HG03457 (cell line): ENCODE measurements around the gene SLAMF1.
"Not testable (repeated sequence)": the region's sequence is repeated elsewhere in the genome, so short reads cannot be mapped to it uniquely, and the experiment has no call there.

Experiments
- ATAC-seq: cut with Tn5 transposase; IDR thresholded peaks from one replicate; pipeline ENCODE4 v1.9.1; 2021; ENCODE audit warnings: moderate number of reproducible peaks; ENCODE audit not compliant: unreplicated experiment

The SLAMF1 gene

GRCh38 chr1:160646711-160647328 lies at the start of gene SLAMF1:
Gene SLAMF1 (minus strand): TSS chr1:160647044. CDS start chr1:160646945, 99 bp downstream.
- ATAC-seq: peak; percentile 50

DNA sequence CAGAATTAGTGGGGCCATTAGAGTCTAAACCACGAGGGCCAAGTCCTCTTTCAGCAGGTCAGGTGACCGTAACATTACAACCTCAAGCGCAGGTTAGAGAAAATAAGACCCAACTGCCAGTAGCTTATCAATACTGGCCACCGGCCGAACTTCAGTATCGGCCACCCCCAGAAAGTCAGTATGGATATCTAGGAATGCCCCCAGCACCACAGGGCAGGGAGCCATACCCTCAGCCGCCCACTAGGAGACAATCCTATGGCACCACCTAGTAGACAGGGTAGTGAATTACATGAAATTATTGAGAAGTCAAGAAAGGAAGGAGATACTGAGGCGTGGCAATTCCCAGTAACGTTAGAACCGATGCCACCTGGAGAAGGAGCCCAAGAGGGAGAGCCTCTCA lies 45.5 kb upstream of the SLAMF1 start:
- not testable (repeated sequence) for ATAC-seq

DNA sequence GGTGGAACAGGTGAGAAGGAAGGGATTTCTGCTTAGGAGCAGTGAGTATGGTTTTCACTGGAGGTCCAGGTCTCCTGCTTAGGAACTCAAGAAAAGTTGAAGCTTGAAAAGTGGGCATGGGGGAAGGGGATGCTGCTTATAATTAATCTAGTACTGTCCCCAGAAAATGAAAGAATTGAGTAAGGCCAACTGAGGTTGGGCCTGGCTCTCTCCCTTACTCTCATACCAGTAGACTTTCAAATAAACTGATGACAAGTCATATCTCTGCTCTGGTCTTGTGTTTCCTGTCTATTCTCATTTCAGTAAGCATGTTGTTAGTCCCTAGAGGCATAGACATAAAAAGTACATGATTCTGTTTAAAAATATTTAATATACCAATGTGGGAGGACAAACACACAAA lies 38.4 kb upstream of the SLAMF1 start:
- ATAC-seq: no peak

- no peak for ATAC-seq
These were observed 36.4 kb upstream of the SLAMF1 start for GRCh38 chr1:160682983-160683865.

- ATAC-seq: no peak
These were observed 35.0 kb upstream of the SLAMF1 start for GRCh38 chr1:160681891-160682140.

DNA sequence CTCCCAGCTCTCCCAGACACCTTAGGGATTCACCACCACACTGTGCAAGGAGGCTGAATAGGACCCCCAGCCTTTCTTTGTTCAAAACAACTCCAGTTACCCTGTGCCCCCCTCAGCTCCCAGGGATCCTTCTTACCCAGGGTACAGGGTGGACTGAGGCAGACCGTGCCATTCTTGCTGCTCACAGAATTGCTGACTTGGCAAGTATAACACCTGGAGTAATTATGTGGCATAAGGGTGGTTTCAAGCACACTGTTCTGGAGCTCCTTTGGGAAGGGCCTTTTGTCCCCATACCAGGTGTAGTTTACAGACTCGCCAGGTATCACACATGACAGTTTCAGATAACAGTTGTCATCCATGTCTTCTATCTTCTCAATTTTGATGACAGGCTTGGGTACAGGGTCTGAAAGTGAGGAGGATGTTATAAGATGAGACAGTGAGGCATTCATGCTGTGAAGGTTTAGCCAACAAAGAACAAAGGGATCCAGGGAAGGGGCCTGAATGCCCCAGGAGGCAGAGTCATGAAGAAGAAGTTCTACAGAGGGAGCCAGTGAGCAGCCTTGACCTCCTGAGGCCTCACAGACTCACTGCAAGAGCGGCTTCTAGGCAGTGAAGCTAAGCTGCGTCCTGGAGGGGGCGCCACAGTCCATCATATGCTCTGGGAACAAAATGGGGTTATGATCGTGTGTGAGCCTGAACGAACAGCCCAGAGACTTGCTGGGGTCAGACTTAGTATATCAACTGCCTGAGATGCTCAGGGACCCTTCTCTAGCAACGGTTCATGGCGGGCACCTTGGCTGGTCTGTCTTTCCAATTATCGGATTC lies 34.4 kb upstream of the SLAMF1 start:
- no peak for ATAC-seq

- no peak for ATAC-seq
These were observed 33.6 kb upstream of the SLAMF1 start for GRCh38 chr1:160680399-160680798.

DNA sequence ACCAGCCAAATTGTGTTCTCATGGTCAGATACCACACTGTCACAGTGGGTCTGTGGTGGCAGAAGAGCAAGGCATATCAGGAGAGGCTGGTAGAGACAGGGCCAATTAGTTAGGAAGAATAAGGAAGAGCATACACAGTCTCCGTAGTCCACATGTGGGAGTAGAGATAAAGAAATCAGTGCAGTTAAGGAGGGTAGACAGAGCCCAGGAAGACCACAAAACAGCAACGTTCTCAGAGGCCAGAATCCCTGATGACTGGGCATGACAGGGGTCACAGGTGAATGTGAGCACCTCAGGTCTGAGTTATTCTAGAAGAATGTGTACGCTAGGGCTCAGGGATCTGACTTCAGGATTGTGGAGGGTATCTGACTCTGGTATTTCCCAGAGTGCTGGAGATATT lies 33.0 kb upstream of the SLAMF1 start:
- no peak for ATAC-seq

GRCh38 chr1:160676869-160677597 lies 30.2 kb upstream of the SLAMF1 start:
- no peak for ATAC-seq

DNA sequence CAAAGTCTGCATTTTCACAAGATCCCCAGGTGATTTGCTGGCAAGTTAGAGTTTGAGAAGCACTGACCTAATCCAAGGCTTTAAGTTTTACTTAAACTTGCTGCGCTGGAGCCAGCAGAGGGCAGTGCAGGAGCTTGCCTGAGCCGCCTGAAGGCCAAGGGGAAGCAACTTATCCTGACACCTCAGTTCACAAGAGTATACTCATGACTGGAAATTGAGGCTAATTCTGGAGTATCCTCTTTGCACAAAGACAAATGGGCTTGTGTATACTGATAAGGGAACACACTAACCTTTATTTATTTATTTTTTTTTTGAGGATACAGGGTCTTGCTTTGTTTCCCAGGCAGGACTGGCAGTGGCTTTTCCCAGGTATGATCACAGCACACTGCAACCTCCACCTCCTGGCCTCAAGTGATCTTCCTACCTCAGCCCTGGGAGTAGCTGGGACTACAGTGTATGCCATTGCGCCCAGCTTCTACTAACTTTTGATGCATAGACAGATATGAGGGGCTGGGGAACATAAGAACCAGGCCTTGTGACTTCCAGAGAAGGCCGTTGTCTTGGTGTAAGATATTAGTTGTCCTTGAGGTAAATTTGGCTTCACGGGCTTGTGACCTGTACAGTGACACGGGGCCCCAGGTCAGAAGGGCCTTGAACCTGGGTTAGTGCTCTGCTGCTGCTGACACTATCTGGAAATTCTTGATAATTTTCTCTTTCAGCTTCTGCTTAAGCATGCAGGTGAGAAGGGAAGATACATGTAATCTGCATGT lies 29.0 kb upstream of the SLAMF1 start:
- no peak for ATAC-seq

DNA sequence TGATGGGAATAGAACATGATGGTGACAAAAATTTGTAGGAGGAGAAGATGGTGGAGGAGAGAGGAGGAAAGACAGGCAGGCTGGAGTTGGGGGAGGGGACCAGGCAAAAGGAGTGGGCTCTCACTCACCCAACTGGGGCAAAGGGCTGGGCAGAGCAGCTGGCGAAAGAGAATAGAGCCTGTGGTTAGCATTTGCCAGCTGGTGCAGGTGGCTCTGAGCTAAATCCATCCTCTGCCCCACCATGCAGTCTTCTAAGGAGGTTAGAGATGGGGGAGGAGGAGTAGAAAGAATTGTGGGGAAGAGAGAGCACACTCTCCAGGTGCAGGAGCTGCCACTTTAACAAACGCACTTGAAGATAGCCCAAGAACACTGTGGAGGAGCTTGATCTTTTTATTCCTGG lies 27.6 kb upstream of the SLAMF1 start:
- ATAC-seq: no peak

- ATAC-seq: no peak
These were observed 26.2 kb upstream of the SLAMF1 start for GRCh38 chr1:160672789-160673695.

DNA sequence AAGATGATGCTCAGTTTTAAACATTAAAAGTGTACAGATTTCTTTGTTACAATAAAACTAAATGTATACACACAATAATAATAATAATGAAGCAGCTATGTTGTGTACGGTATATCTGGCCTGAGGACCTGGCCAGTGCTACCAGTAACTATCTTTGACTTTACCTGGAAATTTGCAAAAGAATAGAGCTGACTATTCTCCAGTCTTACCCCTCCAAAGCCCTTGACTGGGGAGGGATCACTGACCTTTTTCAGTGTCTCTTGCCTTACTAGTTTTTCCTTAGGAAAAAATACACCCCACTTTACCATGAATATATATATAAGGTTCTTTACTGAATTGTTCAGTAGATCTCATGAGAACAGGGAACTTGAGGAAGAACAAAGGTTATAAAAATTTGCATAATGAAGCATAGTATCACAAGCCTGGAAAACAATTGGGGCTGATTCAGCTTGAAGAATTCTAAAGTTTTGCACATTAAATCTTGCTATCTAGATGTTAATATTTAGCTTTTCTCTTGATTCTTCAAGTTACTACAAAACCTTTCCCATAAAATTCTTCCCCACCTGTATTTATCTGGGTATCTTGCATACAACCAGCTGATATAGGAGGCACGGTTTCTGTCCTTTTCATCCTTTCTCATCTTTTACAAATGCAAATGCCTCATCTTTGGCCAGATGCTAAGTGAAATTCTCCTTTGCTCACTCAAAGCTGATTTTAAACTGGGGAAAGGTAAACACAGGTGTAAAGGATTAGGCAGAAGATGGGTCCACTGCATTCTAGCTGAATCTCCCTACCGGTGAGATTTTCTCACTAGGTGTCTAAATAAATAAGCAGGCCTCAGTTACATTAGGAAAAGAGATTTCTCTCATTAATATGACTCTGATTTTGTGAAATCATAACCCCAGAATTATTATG lies 25.0 kb upstream of the SLAMF1 start:
- no peak for ATAC-seq

DNA sequence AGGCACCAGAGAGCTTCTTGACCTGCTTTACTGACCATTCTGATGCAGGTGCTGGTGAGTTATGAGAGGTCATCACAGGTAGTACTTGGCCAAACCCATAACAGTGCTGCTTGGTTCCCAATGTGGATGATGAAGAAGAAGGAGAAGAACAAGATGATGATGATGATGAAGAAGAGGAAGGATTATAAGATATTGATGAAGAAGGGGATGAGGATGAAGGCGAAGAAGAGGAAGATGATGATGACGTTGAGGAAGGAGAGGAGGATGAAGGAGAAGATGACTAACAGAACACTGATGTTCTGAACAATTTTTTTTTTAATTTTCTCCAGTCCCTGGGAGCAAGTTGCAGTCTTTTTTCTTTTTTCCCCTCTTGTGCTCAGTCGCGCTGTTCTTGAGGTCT lies 23.9 kb upstream of the SLAMF1 start:
- no peak for ATAC-seq

DNA sequence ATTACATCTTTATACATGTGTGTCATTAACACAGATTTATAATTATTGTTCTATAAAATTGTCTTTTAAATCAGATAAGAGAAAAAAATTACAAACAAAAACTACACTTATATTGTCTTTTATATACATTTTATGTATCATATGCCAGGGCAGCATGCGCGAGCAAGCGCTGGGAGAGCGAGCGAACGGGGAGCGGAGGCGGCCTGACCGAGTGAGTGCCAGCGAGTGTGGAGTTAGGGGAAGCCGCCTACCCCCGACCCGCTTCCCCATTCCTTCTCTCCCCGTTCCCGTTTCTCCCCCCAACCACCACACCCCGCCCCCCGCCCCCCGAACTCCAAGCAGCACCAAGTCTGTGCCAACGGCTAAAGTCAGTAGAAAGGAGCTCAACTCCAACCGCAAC lies 23.0 kb upstream of the SLAMF1 start:
- no peak for ATAC-seq

GRCh38 chr1:160669276-160669675 lies 22.4 kb upstream of the SLAMF1 start:
- no peak for ATAC-seq

- no peak for ATAC-seq
These were observed 21.1 kb upstream of the SLAMF1 start for GRCh38 chr1:160667896-160668295.

- ATAC-seq: no peak
These were observed 19.2 kb upstream of the SLAMF1 start for GRCh38 chr1:160666079-160666442.
